ENCODE data around the gene CNTF. TPM values are rescaled to one million over a fixed set of nuclear protein-coding genes. Genes with fewer than 3 reads are reported as not detected.

CNTF gene
- total RNA-seq, 1 experiment from 2014 or later: 1.6 TPM

- no peak for TF ChIP-seq ZSCAN18 (CRISPR knock-in tag; IDR thresholded peaks at IDR 0.05)
Observed at GRCh38 chr11:58640386-58641023, 18.0 kb downstream of the CNTF start (continued).

DNA sequence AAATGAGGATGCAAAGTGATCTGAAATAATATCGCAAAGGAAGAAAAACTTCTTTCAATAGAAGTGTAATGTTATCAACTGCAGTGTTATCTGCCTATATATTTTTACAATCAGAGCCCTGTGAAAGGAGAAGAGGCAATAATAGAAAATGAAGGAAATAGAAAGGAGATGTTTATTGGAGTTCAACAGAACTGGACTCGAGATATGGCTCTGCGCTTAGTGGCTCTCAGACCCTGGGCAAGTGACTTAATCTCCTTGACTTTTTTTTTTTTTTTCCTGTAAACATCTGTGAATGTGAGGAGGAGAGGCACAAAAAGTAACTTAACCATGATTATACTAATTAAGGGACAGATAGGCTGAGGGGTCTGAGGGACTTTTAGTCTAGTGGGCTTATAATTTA is 18.9 kb downstream of the CNTF start:
- peaks cover 19% of the 10 kb centered on the region for H3K36me3 Mint-ChIP-seq
- no peak overlapping the region for H3K4me3 Mint-ChIP-seq
- DNase-seq (ENCODE audit: low spot score): no peak
- TF ChIP-seq JAZF1 (CRISPR knock-in tag; IDR thresholded peaks at IDR 0.05) (no peak), JUN (CRISPR knock-in tag; IDR thresholded peaks at IDR 0.05) (no peak), IRF2 (CRISPR knock-in tag; IDR thresholded peaks at IDR 0.05; ENCODE audit: borderline replicate concordance, low read depth) (no peak), ZNF416 (CRISPR knock-in tag; IDR thresholded peaks at IDR 0.05) (no peak), ZNF138 (CRISPR knock-in tag; conservative IDR thresholded peaks at IDR 0.05) (no peak), NFE2L1 (CRISPR knock-in tag; IDR thresholded peaks at IDR 0.05) (no peak), NR2C2 (CRISPR knock-in tag; IDR thresholded peaks at IDR 0.05) (no peak)
- TF ChIP-seq, protein P1, sequence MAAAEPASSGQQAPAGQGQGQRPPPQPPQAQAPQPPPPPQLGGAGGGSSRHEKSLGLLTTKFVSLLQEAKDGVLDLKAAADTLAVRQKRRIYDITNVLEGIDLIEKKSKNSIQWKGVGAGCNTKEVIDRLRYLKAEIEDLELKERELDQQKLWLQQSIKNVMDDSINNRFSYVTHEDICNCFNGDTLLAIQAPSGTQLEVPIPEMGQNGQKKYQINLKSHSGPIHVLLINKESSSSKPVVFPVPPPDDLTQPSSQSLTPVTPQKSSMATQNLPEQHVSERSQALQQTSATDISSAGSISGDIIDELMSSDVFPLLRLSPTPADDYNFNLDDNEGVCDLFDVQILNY (CRISPR knock-in tag; IDR thresholded peaks at IDR 0.05): no peak
- TF ChIP-seq, protein P2, sequence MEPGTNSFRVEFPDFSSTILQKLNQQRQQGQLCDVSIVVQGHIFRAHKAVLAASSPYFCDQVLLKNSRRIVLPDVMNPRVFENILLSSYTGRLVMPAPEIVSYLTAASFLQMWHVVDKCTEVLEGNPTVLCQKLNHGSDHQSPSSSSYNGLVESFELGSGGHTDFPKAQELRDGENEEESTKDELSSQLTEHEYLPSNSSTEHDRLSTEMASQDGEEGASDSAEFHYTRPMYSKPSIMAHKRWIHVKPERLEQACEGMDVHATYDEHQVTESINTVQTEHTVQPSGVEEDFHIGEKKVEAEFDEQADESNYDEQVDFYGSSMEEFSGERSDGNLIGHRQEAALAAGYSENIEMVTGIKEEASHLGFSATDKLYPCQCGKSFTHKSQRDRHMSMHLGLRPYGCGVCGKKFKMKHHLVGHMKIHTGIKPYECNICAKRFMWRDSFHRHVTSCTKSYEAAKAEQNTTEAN (CRISPR knock-in tag; IDR thresholded peaks at IDR 0.05): no peak
- TF ChIP-seq, protein P3, sequence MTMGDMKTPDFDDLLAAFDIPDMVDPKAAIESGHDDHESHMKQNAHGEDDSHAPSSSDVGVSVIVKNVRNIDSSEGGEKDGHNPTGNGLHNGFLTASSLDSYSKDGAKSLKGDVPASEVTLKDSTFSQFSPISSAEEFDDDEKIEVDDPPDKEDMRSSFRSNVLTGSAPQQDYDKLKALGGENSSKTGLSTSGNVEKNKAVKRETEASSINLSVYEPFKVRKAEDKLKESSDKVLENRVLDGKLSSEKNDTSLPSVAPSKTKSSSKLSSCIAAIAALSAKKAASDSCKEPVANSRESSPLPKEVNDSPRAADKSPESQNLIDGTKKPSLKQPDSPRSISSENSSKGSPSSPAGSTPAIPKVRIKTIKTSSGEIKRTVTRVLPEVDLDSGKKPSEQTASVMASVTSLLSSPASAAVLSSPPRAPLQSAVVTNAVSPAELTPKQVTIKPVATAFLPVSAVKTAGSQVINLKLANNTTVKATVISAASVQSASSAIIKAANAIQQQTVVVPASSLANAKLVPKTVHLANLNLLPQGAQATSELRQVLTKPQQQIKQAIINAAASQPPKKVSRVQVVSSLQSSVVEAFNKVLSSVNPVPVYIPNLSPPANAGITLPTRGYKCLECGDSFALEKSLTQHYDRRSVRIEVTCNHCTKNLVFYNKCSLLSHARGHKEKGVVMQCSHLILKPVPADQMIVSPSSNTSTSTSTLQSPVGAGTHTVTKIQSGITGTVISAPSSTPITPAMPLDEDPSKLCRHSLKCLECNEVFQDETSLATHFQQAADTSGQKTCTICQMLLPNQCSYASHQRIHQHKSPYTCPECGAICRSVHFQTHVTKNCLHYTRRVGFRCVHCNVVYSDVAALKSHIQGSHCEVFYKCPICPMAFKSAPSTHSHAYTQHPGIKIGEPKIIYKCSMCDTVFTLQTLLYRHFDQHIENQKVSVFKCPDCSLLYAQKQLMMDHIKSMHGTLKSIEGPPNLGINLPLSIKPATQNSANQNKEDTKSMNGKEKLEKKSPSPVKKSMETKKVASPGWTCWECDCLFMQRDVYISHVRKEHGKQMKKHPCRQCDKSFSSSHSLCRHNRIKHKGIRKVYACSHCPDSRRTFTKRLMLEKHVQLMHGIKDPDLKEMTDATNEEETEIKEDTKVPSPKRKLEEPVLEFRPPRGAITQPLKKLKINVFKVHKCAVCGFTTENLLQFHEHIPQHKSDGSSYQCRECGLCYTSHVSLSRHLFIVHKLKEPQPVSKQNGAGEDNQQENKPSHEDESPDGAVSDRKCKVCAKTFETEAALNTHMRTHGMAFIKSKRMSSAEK (CRISPR knock-in tag; IDR thresholded peaks at IDR 0.05; ENCODE audit: borderline replicate concordance): no peak
- TF ChIP-seq, protein P4, sequence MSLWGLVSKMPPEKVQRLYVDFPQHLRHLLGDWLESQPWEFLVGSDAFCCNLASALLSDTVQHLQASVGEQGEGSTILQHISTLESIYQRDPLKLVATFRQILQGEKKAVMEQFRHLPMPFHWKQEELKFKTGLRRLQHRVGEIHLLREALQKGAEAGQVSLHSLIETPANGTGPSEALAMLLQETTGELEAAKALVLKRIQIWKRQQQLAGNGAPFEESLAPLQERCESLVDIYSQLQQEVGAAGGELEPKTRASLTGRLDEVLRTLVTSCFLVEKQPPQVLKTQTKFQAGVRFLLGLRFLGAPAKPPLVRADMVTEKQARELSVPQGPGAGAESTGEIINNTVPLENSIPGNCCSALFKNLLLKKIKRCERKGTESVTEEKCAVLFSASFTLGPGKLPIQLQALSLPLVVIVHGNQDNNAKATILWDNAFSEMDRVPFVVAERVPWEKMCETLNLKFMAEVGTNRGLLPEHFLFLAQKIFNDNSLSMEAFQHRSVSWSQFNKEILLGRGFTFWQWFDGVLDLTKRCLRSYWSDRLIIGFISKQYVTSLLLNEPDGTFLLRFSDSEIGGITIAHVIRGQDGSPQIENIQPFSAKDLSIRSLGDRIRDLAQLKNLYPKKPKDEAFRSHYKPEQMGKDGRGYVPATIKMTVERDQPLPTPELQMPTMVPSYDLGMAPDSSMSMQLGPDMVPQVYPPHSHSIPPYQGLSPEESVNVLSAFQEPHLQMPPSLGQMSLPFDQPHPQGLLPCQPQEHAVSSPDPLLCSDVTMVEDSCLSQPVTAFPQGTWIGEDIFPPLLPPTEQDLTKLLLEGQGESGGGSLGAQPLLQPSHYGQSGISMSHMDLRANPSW (CRISPR knock-in tag; conservative IDR thresholded peaks at IDR 0.05; ENCODE audit: low read depth): no peak
- H3K27me3 Mint-ChIP-seq (ENCODE audit: low read depth): no peaks in the 10 kb centered on the region
- H3K4me1 Mint-ChIP-seq: no peaks in the 10 kb centered on the region
- peaks cover 38% of the 10 kb centered on the region for H3K9me3 Mint-ChIP-seq
- H3K27ac Mint-ChIP-seq: no peak overlapping the region
- ATAC-seq: no peak
- POLR2A ChIA-PET: no interaction called here
- CTCF ChIA-PET: interaction anchor here (1.0 to 1.7 kb wide), 2 partner anchors 12 to 517 kb away, joined by 3 to 6 read pairs; no protein-coding TSS in a partner anchor
